GM19328 (cell line): ENCODE measurements around the gene RPRD2.

ENCODE experiments used
- ATAC-seq: cut with Tn5 transposase; IDR thresholded peaks from one replicate; pipeline ENCODE4 v1.9.1; 2021; ENCODE audit warnings: mild to moderate bottlenecking, moderate library complexity; ENCODE audit not compliant: unreplicated experiment

RPRD2 gene

DNA sequence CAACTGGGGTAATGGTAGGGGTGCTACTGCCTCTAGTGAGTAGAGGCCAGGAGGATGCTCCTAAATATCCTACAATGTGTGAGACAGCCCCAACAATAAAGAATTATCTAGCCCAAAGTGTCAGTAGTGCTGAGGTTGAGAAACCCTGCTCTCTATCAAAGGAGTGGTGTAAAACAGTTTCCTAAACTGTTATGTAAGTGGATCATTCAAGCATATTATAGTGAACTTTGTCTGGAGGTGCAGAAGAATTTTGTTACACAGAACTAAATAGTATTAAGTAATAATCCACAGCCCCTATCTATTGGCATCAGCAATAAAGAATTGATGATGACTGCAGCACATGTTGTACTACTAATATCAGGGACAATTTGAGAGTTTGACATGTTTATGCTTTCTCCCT is 103.0 kb downstream of the RPRD2 start:
- no peak for ATAC-seq

DNA sequence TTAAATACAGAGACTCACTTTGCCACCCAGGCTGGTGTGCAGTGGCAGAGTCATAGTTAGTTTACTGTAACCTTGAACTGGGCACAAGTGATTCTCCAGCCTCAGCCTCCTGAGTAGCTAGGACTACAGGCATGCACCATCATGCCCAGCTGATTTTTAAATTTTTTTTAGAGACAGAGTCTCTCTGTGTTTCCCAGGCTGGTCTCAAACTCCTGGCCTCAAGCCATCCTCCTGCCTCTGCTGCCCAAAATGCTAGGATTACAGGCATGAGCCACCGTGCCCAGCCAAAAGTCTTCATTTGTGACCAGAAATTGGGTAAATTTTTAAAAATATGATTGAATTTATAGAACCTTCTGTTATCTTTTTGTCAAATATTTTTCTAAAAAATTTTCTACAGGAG is 105.3 kb downstream of the RPRD2 start:
- ATAC-seq: no peak

DNA sequence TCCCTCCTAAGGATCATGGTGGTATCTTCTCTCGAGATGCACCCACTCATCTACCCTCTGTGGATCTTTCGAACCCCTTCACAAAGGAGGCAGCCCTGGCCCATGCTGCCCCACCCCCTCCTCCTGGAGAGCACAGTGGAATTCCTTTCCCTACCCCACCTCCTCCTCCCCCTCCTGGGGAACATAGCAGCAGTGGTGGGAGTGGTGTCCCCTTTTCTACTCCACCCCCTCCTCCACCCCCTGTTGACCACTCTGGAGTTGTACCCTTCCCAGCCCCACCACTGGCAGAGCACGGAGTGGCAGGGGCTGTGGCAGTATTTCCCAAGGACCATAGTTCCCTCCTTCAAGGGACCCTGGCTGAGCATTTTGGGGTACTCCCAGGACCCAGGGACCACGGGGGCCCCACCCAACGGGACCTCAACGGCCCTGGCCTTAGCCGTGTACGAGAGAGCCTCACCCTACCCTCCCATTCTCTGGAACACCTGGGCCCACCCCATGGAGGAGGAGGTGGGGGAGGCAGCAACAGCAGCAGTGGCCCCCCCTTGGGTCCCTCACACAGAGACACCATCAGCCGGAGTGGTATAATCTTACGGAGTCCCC is 108.8 kb downstream of the RPRD2 start:
- no peak for ATAC-seq

DNA sequence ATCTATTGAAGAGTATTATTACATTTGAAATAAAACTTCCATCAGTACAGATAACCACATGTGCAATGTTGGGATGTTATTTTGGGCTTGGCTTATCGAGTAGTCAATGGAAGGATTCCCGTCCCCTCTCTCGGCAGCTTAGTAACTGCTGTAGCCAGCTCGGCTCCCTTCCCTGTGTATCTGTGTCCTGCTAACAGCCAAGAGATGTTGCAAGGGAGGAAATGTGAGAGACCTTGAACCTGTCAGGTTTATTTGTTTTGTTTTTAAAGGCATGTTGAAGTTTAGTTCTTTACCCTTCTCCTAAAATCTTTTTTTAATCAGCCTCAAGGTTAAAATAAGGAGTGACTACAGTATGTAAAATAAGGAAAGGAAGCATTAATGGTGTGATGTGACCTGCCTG is 109.7 kb downstream of the RPRD2 start:
- ATAC-seq: no peak

DNA sequence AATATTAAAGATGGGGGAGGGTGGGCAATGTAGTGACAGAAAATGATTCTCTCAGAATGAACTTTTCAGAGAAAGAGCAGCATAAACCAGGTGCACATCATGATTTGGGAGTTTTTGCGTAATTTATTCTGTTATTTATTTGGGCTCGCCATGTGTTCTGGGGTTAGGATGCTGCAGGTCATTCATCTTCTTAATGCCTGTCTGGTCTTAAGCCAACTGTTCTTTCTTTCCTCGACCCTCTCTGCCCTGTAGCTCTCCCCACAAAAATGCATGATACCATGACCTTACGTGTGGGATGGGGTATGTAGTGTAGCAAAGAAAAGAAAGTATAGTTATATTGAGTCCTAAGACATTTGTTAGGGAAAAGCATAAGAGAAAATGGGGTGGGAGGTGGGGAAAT is 110.9 kb downstream of the RPRD2 start:
- no peak for ATAC-seq

DNA sequence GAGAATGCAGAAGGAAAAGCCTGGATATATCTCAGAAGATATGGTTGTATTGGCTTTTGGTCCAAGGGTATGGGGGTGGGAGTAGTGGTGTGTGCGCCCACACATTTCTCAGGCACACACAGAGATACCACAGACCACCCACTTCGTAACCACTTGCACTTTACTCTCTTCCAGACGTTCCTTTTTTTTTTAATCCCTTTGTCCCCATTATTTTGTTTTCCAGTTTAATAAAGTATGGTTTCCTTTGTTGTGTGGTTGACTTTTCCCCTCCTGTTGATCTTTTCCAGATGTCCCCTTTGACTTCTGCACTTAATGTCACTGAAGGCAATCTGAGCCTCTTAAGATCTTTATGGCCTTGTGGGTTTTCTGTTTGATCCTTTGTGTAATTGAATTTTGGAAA is 112.8 kb downstream of the RPRD2 start:
- no peak for ATAC-seq

DNA sequence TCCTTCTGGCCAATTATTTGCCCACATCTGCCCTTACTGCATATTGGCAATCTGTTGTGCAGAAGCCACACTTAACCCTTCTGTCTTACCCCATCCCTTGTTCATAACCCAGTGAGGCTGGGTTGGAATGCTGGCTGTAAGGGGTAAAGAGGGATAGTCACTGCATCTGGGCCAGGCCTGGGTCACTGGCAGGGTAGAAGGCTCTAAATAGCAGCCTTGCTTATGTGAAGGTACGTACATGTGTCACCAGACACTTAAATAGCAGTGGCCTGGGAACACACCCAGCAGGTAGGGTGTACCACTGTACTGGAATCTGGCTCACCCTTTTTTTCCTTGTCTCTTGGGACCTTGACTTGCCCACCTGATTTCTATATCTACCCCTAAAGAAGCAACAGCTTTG is 113.4 kb downstream of the RPRD2 start:
- ATAC-seq: no peak

DNA sequence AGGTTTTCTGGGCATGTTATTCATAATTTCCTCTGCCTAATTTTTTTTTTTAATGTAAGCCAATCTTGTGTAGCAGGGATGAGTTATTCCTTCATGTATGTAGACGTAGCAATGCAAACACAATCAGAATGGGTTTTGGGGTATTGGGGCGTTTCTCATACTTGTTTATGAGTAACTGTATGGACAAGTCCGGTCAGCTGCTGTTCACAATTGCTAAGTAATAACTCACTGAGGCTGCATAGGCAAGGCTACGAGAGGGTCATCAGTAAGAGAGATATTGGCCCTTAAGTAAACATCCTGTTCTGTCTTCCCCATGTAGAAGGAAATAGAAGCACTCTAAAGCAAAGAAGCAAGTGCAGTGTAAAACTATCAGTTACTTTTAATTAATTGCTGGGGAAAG is 113.8 kb downstream of the RPRD2 start:
- no peak for ATAC-seq

DNA sequence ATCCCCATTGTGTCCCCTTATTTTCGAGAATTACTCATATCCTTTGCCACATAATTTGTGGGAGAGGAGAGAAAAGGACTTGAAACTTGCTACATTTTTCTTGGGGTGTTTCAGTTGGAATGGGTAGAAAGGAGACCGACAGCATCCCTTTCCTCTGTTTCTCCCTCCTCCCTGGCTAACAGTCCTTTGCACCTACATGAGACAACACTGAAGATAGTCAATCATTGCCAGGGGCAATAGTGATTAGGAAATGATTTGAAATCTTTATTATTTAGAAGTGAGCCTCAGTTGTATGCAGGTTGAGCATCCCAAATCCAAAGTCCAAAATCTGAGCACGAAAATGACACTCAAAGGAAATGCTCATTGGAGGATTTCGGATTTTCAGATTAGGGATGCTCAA is 115.4 kb downstream of the RPRD2 start:
- no peak for ATAC-seq

DNA sequence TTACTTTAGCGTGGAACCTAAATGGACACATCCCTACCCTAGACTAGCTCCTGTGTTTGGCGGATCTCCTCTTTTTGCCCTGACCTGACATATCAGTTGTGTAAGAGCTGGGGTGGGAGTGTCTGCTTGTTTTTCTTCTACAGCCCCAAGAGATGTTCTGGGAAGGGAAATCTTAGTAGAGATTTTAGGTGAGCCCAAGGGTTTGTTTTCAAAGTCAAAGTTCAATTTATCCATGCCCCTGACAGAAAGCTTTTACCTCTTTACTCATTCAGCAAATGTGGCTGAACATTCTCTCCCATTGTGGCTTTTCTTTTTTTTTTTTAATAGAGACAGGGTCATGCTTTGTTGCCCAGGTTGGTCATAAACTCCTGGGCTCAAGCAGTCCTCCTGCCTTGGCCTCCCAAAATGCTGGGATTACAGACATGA is 116.0 kb downstream of the RPRD2 start:
- no peak for ATAC-seq

DNA sequence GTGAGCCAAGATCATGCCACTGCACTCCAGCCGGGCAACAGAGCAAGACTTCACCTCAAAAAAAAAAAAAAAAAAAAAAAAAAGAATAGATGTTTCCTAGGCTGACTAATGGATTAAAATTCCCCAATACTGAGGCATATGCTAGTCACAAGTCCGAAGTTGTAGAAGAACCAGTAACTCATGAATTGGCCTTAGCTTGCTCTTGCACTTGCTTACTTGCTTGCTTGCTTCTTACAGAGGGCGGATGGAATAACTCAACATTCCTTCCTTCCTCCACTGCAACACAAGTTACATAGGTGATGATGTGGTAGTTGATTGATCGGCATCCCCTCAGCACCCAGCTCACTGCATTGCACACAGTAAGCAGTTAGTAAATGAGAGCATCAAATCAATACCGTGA is 120.5 kb downstream of the RPRD2 start:
- ATAC-seq: no peak

DNA sequence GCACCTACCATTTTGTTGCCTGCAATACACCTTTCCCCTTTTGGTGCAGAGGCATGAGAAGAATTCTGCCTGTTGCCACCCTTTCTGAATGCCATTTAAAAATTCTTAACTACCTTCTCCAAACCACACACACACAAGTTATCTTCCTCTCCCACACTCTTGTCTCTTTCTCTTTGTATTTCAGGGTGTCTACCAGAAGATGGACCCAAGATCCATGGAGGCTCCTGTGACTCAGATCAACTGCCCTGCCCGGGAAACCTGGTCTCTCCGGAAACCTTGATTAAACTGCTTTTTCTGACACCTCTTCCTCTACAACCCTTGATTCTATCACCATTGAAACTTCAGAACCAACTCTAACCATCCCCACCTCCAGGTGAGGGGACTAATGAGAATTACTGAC is 120.9 kb downstream of the RPRD2 start:
- ATAC-seq: no peak

DNA sequence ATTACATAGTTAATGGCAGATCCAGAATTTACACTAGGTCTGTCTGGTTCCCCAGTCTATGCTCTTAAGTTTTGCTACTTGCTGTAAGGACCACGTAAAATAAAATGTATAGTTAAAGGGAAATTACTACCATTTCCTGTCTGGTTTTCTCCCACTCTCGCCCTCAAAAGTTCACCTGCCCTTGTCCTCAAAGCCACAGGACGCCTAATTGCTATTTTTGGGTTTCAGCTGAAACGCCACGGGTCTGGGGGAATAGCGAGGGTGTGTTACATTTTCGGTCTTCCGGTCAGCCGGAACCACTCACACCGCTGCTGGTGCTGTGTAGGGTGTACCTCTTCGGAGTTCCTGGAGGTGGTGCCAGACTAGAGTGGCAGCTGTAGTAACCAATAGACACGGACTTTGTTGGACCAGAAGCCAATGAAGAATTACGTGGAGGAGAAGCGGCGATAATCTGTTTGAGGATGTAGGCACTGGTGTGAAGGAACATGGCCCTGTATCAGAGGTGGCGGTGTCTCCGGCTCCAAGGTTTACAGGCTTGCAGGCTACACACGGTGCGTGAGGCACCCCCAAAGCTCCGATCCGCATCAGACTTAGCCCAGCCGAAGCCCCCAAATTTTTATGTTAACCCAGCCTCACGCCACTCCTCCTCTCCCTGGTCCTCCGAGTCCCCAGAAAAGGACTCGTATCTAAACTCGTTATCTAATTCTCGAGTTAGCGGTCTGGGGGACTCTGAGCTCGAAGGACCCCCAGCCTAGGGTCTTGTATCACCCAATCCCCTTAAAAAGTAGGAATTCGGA is 123.2 kb downstream of the RPRD2 start, which contains the start of gene TARS2:
Gene TARS2 (plus strand): TSS at position 454 of the 797 bp plus-strand sequence. CDS start 32 bp downstream, at position 486.
- peak; percentile 99 for ATAC-seq

DNA sequence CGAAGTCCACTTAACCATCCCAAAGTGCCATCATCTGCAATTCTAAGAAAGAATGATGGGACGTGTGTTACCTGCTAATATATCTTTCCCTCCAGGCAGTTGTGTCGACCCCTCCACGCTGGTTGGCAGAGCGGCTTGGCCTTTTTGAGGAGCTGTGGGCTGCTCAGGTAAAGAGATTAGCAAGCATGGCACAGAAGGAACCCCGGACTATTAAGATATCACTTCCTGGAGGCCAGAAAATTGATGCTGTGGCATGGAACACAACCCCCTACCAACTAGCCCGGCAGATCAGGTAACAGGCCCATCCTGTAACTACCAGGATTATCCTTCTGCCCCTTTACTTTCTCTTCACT is 123.8 kb downstream of the RPRD2 start:
- ATAC-seq: no peak

DNA sequence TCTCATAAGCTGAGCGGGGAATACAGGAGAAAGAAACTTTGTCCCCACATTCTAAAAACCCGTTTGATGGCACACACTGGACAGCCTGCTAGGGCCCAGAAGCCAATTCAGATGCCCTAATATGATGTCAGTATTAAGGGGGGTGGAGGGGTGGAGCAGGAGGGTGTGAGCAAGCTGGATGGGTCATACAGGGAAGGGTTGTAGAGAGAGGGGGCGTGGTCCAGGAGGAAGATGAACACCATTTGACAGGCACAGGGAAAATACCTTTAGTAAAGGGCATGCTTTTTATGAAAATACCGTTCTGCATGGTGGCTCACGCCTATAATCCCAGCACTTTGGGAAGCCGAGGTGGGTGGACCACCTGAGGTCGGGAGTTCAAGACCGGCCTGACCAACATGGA is 129.2 kb downstream of the RPRD2 start:
- no peak for ATAC-seq

DNA sequence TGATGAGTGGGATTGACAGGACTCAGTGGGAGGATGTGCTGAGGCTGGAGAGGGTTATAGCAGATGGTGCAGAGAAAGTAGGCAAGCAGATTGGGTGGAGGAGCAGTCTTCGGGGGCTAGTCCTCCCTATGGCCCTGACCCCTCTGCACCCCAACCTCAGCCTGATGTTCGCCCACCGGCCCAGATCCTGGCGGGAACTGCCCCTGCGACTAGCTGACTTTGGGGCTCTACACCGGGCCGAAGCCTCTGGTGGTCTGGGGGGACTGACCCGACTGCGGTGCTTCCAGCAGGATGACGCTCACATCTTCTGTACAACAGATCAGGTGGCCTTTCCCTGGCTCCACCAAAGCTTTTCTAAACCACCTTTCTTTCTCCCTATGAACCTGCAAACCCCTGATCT is 134.4 kb downstream of the RPRD2 start:
- ATAC-seq: no peak

DNA sequence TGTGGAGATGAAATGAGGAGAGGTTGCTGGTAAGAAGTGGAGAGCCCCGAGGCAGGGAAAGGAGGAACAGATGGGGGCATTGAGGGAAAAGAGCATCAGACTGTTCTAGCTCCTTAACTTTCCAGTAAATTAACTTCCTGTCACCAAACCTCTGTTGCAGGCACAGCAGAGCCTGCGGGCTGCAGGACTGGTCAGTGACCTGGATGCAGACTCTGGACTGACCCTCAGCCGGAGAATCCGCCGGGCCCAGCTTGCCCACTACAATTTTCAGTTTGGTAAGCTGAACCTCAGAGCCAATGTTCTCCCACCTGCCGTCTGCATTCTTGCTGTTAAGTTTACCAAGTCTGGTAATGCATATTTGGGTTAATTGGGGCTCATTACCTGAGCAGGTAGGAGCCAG is 141.5 kb downstream of the RPRD2 start:
- ATAC-seq: no peak

DNA sequence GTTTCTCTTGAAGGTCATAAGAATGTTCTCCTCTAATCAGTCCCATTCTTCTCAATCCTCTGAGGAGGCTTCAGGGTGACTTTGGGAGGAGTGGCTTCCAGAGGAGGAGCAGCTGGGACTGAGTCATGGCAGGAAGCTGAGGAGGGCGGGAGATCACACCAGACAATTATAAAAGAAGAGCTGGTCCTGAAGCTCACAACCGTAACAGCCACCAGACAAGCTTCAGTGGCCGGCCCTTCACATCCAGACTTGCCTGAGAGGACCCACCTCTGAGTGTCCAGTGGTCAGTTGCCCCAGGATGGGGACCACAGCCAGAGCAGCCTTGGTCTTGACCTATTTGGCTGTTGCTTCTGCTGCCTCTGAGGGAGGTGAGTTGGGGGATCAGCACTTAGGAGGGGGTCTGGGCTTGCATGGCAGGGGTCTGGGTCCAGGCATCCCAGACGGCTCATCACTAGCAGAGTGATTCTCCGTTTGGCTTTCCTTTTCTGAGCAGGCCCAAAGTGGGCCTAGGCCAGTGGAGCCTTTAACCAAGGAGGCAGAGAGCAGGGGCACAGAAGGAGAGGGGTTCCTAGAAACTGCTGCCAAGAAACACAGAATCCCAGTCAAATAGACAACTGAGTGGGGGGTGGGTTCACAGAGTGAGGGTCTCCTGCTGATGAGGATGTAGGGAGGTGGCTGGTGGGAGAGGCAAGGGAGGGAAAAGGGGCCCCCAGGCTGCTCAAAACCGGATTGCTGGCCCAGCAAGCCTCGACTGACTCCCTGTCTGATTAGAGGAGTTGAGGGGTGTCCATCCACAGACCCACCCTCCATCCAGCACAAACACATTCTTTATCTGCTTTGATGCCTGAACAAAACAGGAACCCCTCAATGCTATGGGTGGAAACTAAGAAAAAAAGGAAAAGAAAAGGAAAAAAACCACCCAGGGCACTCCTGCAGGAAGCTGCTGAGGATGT is 144.2 kb downstream of the RPRD2 start, which contains the start of gene ECM1:
Gene ECM1 (plus strand): TSS at position 198 of the 953 bp plus-strand sequence. CDS start 101 bp downstream, at position 299.
- ATAC-seq: no peak

DNA sequence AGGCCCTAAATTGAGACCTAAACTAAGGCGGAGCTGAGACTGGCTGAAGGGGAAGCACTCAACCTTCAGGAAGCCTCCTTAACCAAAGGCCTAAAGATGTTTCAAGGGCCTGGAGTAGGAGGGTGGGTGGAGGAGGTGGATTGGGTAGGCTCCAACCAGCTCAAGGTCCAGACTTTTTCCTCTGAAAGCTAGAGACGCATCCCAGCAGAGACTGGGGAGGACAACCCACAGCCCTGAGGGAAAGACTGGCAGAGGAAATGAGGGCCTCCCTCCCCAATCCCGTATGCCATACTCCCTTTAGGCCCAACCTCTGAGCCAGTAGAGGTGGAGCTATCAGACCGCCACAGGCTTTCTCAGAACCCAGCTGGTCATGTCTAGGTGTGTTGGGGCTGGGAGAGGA is 145.0 kb downstream of the RPRD2 start:
- no peak for ATAC-seq

DNA sequence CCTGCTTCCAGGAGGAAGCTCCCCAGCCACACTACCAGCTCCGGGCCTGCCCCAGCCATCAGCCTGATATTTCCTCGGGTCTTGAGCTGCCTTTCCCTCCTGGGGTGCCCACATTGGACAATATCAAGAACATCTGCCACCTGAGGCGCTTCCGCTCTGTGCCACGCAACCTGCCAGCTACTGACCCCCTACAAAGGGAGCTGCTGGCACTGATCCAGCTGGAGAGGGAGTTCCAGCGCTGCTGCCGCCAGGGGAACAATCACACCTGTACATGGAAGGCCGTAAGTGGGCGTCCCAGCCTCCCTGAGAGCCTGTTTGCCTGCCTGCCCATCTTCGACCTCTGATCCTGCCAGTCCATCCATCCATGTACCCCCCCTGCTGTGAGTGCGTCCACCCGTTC is 147.6 kb downstream of the RPRD2 start:
- no peak for ATAC-seq

DNA sequence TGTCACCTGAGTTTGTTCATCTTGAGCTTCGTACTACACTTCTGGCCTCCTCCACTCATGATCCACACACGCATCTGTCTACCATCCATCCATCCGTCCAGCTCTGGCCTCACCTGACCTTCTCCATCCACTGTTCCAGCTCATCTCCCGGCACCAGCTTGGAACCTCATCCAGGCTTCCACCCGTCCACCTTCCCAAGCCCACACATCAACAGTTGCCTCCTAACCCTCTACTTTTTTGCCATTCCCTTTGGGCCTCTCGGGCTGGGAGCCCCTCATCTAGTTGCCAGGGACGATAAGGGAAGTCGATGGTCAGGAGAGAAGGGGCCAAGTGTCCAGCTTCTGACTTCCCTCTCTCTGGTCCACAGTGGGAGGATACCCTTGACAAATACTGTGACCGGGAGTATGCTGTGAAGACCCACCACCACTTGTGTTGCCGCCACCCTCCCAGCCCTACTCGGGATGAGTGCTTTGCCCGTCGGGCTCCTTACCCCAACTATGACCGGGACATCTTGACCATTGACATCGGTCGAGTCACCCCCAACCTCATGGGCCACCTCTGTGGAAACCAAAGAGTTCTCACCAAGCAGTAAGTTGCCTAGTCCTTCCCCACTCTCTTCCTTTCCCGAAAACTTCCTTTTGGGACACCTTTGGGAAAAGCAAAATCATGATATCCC is 148.2 kb downstream of the RPRD2 start:
- ATAC-seq: no peak
